ENCODE data around the gene UBE2V1.

Gene UBE2V1

GRCh38 chr20:50056951-50057713 lies 55.8 kb downstream of the UBE2V1 start:
- Histone ChIP-seq H3K4me1 (ENCODE audit: control insufficient read depth in 2 of 2, insufficient read depth in 2 of 2, low read length in 2 of 2) (peaks cover 3% of the 10 kb centered on the region in 2 donors), H3K4me3 (ENCODE audit: low read length in 2 of 2) (no peak overlapping the region), H3K9ac (ENCODE audit: low read depth in 1 of 2, low read length in 2 of 2) (no peak overlapping the region)

DNA sequence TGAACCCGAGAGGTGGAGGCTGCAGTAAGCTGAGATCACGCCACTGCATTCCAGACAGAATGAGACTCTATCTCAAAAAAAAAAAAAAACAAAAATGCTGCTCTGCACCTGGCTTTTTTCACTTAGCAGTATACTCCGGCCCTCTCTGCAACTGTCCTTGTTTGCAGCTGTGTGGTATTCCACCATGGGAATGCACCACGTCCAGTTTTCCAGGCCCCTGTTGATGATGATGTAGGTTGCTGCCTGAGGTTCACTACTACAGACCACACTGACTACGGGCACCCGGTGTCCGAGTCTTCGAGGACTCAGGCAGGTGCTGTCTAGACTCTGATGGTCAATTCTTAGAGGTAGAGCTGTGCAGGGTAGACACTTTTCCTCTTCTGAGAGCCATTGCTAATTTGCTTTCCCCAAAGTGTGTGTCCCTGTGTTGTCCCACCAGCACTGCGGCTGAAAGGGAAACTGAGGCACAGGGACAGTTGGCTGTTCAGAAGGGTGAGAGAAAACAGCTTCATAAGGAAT lies 56.5 kb downstream of the UBE2V1 start:
- H3K4me3 ChIP-seq (ENCODE audit: low read length in 2 of 2), result no peak overlapping the region
- H3K36me3 ChIP-seq (ENCODE audit: control insufficient read depth in 2 of 2, insufficient read depth in 2 of 2, low read length in 2 of 2), result no peaks in the 10 kb centered on the region
- no peaks in the 10 kb centered on the region for H3K9me3 ChIP-seq (ENCODE audit: control insufficient read depth in 2 of 2, low read length in 2 of 2)
- H3K27ac ChIP-seq (ENCODE audit: low read depth in 2 of 2, low read length in 2 of 2), result no peak overlapping the region
- H3K27me3 ChIP-seq (ENCODE audit: control insufficient read depth in 2 of 2, insufficient read depth in 2 of 2, low read length in 2 of 2), result peaks cover 0 to 3% of the 10 kb centered on the region in 2 donors
- H3K9ac ChIP-seq (ENCODE audit: low read depth in 1 of 2, low read length in 2 of 2), result no peak overlapping the region
- peaks cover 3% of the 10 kb centered on the region in 2 donors for H3K4me1 ChIP-seq (ENCODE audit: control insufficient read depth in 2 of 2, insufficient read depth in 2 of 2, low read length in 2 of 2)

More at GRCh38 chr20:50056951-50057713, 55.8 kb downstream of the UBE2V1 start:
- Histone ChIP-seq H3K36me3 (ENCODE audit: control insufficient read depth in 2 of 2, insufficient read depth in 2 of 2, low read length in 2 of 2) (no peaks in the 10 kb centered on the region), H3K27me3 (ENCODE audit: control insufficient read depth in 2 of 2, insufficient read depth in 2 of 2, low read length in 2 of 2) (peaks cover 0 to 3% of the 10 kb centered on the region in 2 donors), H3K27ac (ENCODE audit: low read depth in 2 of 2, low read length in 2 of 2) (no peak overlapping the region), H3K9me3 (ENCODE audit: control insufficient read depth in 2 of 2, low read length in 2 of 2) (no peaks in the 10 kb centered on the region)

DNA sequence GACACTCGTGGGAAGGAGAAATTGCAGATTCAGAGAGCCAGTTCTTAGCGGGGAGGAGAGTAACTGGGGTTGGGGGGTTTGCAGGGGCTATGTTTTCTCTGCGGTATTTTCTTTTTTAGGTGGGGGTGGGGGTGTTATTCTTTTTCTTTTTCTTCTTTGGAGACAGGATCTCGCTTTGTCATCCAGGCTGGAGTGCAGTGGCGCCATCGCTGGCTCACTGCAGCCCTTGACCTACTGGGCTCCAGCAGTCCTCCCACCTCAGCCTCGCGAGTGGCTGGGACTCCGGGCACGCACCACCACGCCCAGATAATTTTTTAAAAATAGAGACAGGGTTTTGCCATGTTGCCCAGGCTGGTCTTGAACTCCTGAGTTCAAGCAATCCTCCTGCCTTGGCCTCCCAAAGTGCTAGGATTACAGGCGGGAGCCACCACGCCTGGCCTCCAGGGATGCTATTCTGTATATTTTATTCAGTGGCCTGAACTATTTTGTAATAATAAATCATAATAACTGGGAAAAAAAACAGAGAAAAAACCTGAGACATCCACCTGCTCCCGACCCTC lies 57.3 kb downstream of the UBE2V1 start:
- Histone ChIP-seq H3K4me3 (ENCODE audit: low read length in 2 of 2) (no peak overlapping the region), H3K9ac (ENCODE audit: low read depth in 1 of 2, low read length in 2 of 2) (no peak overlapping the region), H3K9me3 (ENCODE audit: control insufficient read depth in 2 of 2, low read length in 2 of 2) (no peaks in the 10 kb centered on the region), H3K27ac (ENCODE audit: low read depth in 2 of 2, low read length in 2 of 2) (no peak overlapping the region), H3K27me3 (ENCODE audit: control insufficient read depth in 2 of 2, insufficient read depth in 2 of 2, low read length in 2 of 2) (peaks cover 0 to 3% of the 10 kb centered on the region in 2 donors), H3K4me1 (ENCODE audit: control insufficient read depth in 2 of 2, insufficient read depth in 2 of 2, low read length in 2 of 2) (peaks cover 3% of the 10 kb centered on the region in 2 donors), H3K36me3 (ENCODE audit: control insufficient read depth in 2 of 2, insufficient read depth in 2 of 2, low read length in 2 of 2) (no peaks in the 10 kb centered on the region)

- H3K4me1 ChIP-seq (ENCODE audit: control insufficient read depth in 2 of 2, insufficient read depth in 2 of 2, low read length in 2 of 2), result peaks cover 3% of the 10 kb centered on the region in 2 donors
- no peak overlapping the region for H3K9ac ChIP-seq (ENCODE audit: low read depth in 1 of 2, low read length in 2 of 2)
- H3K27ac ChIP-seq (ENCODE audit: low read depth in 2 of 2, low read length in 2 of 2), result no peak overlapping the region
- H3K9me3 ChIP-seq (ENCODE audit: control insufficient read depth in 2 of 2, low read length in 2 of 2), result no peaks in the 10 kb centered on the region
- H3K4me3 ChIP-seq (ENCODE audit: low read length in 2 of 2), result no peak overlapping the region
- H3K36me3 ChIP-seq (ENCODE audit: control insufficient read depth in 2 of 2, insufficient read depth in 2 of 2, low read length in 2 of 2), result no peaks in the 10 kb centered on the region
- peaks cover 0 to 3% of the 10 kb centered on the region in 2 donors for H3K27me3 ChIP-seq (ENCODE audit: control insufficient read depth in 2 of 2, insufficient read depth in 2 of 2, low read length in 2 of 2)
These were observed 58.1 kb downstream of the UBE2V1 start for GRCh38 chr20:50054626-50055511.

DNA sequence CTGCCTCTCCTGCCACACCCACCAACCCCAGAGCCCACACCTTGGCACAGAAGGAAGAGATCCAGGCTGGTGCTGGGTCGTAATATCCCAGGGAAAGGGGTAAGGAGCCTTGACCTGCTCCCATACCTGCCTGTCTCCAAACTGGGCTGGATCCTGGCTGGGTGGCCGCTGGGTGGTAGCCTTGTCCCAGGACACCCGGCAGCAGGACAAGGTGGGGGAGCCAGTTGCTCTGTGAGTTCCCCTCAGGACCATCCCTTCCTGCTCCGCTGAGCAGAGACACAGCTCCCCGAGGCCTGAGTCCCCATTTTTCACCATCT lies 58.8 kb downstream of the UBE2V1 start:
- H3K27ac ChIP-seq (ENCODE audit: low read depth in 2 of 2, low read length in 2 of 2), result no peak overlapping the region
- no peaks in the 10 kb centered on the region for H3K9me3 ChIP-seq (ENCODE audit: control insufficient read depth in 2 of 2, low read length in 2 of 2)
- peaks cover 3% of the 10 kb centered on the region in 2 donors for H3K4me1 ChIP-seq (ENCODE audit: control insufficient read depth in 2 of 2, insufficient read depth in 2 of 2, low read length in 2 of 2)
- H3K27me3 ChIP-seq (ENCODE audit: control insufficient read depth in 2 of 2, insufficient read depth in 2 of 2, low read length in 2 of 2), result peaks cover 0 to 3% of the 10 kb centered on the region in 2 donors
- H3K4me3 ChIP-seq (ENCODE audit: low read length in 2 of 2), result no peak overlapping the region
- no peak overlapping the region for H3K9ac ChIP-seq (ENCODE audit: low read depth in 1 of 2, low read length in 2 of 2)
- no peaks in the 10 kb centered on the region for H3K36me3 ChIP-seq (ENCODE audit: control insufficient read depth in 2 of 2, insufficient read depth in 2 of 2, low read length in 2 of 2)

DNA sequence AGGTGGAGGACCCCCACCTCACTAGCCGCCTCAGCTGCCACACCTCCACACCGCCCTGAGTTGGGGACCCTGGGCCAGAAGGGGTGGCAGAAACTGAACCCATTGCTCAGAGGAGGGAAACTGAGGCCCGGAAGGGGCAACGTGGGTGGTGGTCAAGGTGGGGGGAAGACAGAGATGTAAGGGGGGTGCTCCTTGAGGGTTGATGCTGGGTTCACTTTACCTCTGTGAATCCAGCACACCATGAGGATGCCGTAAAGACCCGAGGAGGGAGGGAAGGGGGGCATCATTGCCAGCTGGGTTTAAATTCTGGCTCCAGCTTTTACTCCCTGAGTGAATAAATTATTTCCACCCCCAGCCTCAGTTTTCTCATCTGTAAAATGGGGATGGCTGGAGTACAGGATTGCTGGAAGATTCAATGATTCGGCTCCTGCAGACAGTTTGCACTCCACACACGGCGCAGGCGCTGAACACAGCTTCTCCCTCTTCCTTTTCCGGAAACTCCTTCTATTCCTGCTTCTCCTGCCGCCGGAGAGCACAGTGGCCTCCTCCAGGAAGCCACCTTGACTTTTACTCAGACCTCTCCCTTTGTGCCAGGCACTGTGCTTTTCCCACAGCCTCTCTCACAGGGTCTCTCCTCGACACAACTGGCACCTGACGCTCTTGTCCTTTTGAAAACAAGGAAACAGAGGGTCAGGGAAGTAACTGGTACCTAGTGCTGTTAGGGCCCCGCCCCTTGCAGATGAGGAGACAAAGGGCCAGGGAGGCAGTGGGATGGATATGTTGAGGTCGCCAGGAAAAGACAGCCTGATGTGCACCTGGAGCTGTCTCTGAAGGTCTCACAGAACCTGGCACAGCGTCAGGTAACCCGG lies 59.4 kb downstream of the UBE2V1 start:
- Histone ChIP-seq H3K27me3 (ENCODE audit: control insufficient read depth in 2 of 2, insufficient read depth in 2 of 2, low read length in 2 of 2) (peaks cover 0 to 3% of the 10 kb centered on the region in 2 donors), H3K9me3 (ENCODE audit: control insufficient read depth in 2 of 2, low read length in 2 of 2) (no peaks in the 10 kb centered on the region), H3K9ac (ENCODE audit: low read depth in 1 of 2, low read length in 2 of 2) (no peak overlapping the region), H3K4me3 (ENCODE audit: low read length in 2 of 2) (no peak overlapping the region), H3K4me1 (ENCODE audit: control insufficient read depth in 2 of 2, insufficient read depth in 2 of 2, low read length in 2 of 2) (peaks cover 3% of the 10 kb centered on the region in 2 donors), H3K27ac (ENCODE audit: low read depth in 2 of 2, low read length in 2 of 2) (no peak overlapping the region), H3K36me3 (ENCODE audit: control insufficient read depth in 2 of 2, insufficient read depth in 2 of 2, low read length in 2 of 2) (no peaks in the 10 kb centered on the region)

- no peaks in the 10 kb centered on the region for H3K9me3 ChIP-seq (ENCODE audit: control insufficient read depth in 2 of 2, low read length in 2 of 2)
- no peak overlapping the region for H3K9ac ChIP-seq (ENCODE audit: low read depth in 1 of 2, low read length in 2 of 2)
- peaks cover 3 to 5% of the 10 kb centered on the region in 2 donors for H3K4me1 ChIP-seq (ENCODE audit: control insufficient read depth in 2 of 2, insufficient read depth in 2 of 2, low read length in 2 of 2)
- no peak overlapping the region for H3K27ac ChIP-seq (ENCODE audit: low read depth in 2 of 2, low read length in 2 of 2)
- H3K4me3 ChIP-seq (ENCODE audit: low read length in 2 of 2), result no peak overlapping the region
- no peaks in the 10 kb centered on the region for H3K36me3 ChIP-seq (ENCODE audit: control insufficient read depth in 2 of 2, insufficient read depth in 2 of 2, low read length in 2 of 2)
- H3K27me3 ChIP-seq (ENCODE audit: control insufficient read depth in 2 of 2, insufficient read depth in 2 of 2, low read length in 2 of 2), result peaks cover 0 to 3% of the 10 kb centered on the region in 2 donors
These were observed 60.2 kb downstream of the UBE2V1 start for GRCh38 chr20:50052550-50053361.

DNA sequence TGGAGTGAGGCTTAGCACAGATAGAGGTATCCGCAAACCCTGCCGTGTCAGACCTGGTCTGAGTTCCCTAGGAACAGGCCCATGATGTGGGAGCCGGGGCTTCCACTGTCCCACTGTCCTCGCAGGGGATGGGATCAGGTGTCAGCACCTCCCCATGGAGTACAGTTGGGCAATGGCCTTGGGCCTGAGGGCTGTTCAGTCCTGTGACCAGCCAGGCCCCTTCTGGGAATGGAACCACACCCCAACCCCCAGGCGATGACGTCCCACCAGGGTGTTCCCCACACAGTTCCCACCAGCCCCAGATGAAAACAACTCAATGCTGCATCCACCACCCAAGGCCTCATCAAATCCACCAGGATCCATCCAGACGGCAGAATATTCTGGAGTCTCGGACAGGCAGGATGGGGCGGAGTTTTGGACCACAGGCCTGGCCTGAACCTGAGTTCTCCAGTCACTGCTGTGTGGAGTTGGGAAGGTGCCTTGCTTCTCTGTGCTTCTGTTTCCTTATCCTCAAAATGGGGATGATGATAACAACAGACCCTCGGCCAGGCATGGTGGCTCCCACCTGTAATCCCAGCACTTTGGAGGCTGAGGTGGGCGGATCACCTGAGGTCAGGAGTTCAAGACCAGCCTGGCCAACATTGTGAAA lies 62.2 kb downstream of the UBE2V1 start:
- no peaks in the 10 kb centered on the region for H3K36me3 ChIP-seq (ENCODE audit: control insufficient read depth in 2 of 2, insufficient read depth in 2 of 2, low read length in 2 of 2)
- no peaks in the 10 kb centered on the region for H3K27me3 ChIP-seq (ENCODE audit: control insufficient read depth in 2 of 2, insufficient read depth in 2 of 2, low read length in 2 of 2)
- H3K27ac ChIP-seq (ENCODE audit: low read depth in 2 of 2, low read length in 2 of 2), result no peak overlapping the region
- no peak overlapping the region for H3K9ac ChIP-seq (ENCODE audit: low read depth in 1 of 2, low read length in 2 of 2)
- no peak overlapping the region for H3K4me3 ChIP-seq (ENCODE audit: low read length in 2 of 2)
- peaks cover 3 to 5% of the 10 kb centered on the region in 2 donors for H3K4me1 ChIP-seq (ENCODE audit: control insufficient read depth in 2 of 2, insufficient read depth in 2 of 2, low read length in 2 of 2)
- no peaks in the 10 kb centered on the region for H3K9me3 ChIP-seq (ENCODE audit: control insufficient read depth in 2 of 2, low read length in 2 of 2)
